Ovary (tissue), 9 donors: ENCODE results near the gene SERPINF2. TPM values are rescaled to one million over a fixed set of nuclear protein-coding genes. Genes with fewer than 3 reads are reported as not detected.
A peak's percentile ranks its signal among the peaks of the same experiment; 100 is the strongest.

ENCODE experiments used
- DNase-seq, 5 donors: peaks; one replicate each; pipeline ENCODE4 v3.0.0-alpha.2; 2019 to 2020
- H3K27ac ChIP-seq, 2 donors: fragments of 200-600 bp; one replicate each; pipeline versions ENCODE4 v1.5.1 to v1.8.0; 2019 to 2022
- H3K27me3 ChIP-seq: fragments of 200-600 bp; one replicate; pipeline ENCODE4 v1.8.0; 2022
- H3K36me3 ChIP-seq: fragments of 200-600 bp; sonication (generic); one replicate; pipeline ENCODE4 v1.5.1; 2019
- H3K4me1 ChIP-seq: one replicate; pipeline ENCODE4 v1.8.1; 2013; ENCODE audit warnings: mild to moderate bottlenecking, moderate library complexity; ENCODE audit not compliant: insufficient read depth
- H3K4me3 ChIP-seq: fragments of 200-600 bp; sonication (generic); one replicate; pipeline ENCODE4 v1.5.1; 2017
- H3K9me3 ChIP-seq, 2 donors: fragments of 200-600 bp in 1 of 2; sonication (generic) in 1 of 2; one replicate each; pipeline versions ENCODE4 v1.5.1 to v1.8.1; 2013 to 2019; ENCODE audit warnings: mild to moderate bottlenecking in 1 of 2, moderate library complexity in 1 of 2
- EP300 ChIP-seq: sonication (generic); formaldehyde crosslinking; IDR thresholded peaks from one replicate; pipeline ENCODE4 v1.6.1; 2017; ENCODE audit warnings: antibody characterized with exemption
- POLR2A ChIP-seq: fragments of 450-650 bp; IDR thresholded peaks from one replicate; pipeline ENCODE4 v1.6.1; 2017; ENCODE audit warnings: antibody characterized with exemption, mild to moderate bottlenecking, moderate library complexity
- WGBS, 3 donors: extraction: QIAGEN DNeasy Blood & Tissue Kit in 1 of 3; methylation state at CpG; one replicate each; pipeline versions ENCODE4 v1.1.5 to v1.1.7; 2013 to 2017; 5-methylcytosine and 5-hydroxymethylcytosine counted together
- intact Hi-C, 4 donors: fragments of 100-400 bp; cut with DNase I; formaldehyde crosslinking; loops; one replicate each; pipeline versions ENCODE4 v1.11.0 to v1.15.1; 2022 to 2023
- polyA plus RNA-seq, 2 donors: library from polyadenylated mRNA; stranded (reverse); fragments of 200-250 nt in 1 of 2; fragments of 350-450 nt in 1 of 2; fragmentation: Illumina TruSeq in 1 of 2; extraction: RNeasy Lipid Tissue Mini Kit (QIAGEN cat#74804) in 1 of 2; gene quantifications; one replicate each; pipeline ENCODE4 v1.2.3, GENCODE V29; 2013 to 2014
- total RNA-seq, 7 donors: library from RNA; depleted of rRNA in 2 of 7; stranded (reverse); fragments of >200 nt in 2 of 7; fragmentation: NEBNext Ultra II Directional in 3 of 7; extraction: Animal tissue kit (Norgen Biotek cat#: 25700) in 3 of 7; gene quantifications; one replicate each; pipeline versions ENCODE4 v1.1.0 to v1.2.4, GENCODE V29; 2016 to 2023
- TF ChIP-seq, protein P1 (sequence below), 3 donors: fragments of 450-650 bp in 2 of 3; fragments of 200-600 bp in 1 of 3; IDR thresholded peaks; one replicate each; pipeline versions ENCODE4 v1.5.1 to v1.8.0; 2016 to 2022; ENCODE audit warnings: antibody characterized with exemption in 3 of 3, mild to moderate bottlenecking in 1 of 3
- donor health status: DM: no; HTN: no; CAD: no; lungs with moderate emphysema.
- donor health status: DM: no; HTN: no; CAD: no.
- donor health status: Bipolar disorder and iron deficiency.
- donor health status: DM: yes; HTN: yes; CAD: no.
- donor health status: DM: no; HTN: no; CAD: no.
- donor health status: DM: yes; HTN: yes; CAD: no.

Gene SERPINF2
- total and polyA plus RNA-seq, 9 donors: 1.7 to 45.2 (median 4.5) TPM

DNA sequence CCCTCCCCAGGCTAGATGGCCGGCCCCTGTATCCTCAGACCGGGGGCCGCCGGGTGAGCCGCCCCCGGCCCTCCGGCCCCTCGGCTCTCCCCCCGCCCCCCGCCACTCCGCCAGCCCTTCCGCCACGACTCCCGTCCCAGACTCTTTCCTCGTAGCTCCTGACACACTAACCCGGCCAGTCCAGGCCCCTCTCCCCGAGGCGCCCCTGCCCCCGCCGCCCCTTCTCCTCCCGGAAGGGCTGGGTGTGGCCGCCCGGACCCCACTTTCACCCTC, 26.9 kb upstream of the SERPINF2 start:
- H3K36me3 ChIP-seq: no peaks in the 10 kb centered on the region
- H3K27ac ChIP-seq: peak overlapping the region; percentile 95 to 98
- DNase-seq: no peak
- H3K9me3 ChIP-seq: no peaks in the 10 kb centered on the region
- intact Hi-C loops: loop anchor here in 3 of 4 donors (2.0 to 10.0 kb wide), 3 partner anchors 67 to 149 kb away; no protein-coding TSS in a partner anchor
- TF ChIP-seq, protein P1, sequence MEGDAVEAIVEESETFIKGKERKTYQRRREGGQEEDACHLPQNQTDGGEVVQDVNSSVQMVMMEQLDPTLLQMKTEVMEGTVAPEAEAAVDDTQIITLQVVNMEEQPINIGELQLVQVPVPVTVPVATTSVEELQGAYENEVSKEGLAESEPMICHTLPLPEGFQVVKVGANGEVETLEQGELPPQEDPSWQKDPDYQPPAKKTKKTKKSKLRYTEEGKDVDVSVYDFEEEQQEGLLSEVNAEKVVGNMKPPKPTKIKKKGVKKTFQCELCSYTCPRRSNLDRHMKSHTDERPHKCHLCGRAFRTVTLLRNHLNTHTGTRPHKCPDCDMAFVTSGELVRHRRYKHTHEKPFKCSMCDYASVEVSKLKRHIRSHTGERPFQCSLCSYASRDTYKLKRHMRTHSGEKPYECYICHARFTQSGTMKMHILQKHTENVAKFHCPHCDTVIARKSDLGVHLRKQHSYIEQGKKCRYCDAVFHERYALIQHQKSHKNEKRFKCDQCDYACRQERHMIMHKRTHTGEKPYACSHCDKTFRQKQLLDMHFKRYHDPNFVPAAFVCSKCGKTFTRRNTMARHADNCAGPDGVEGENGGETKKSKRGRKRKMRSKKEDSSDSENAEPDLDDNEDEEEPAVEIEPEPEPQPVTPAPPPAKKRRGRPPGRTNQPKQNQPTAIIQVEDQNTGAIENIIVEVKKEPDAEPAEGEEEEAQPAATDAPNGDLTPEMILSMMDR (IDR thresholded peaks at IDR 0.05): no peak
- TF ChIP-seq EP300 (no peak), POLR2A (no peak)
- 0 to 1% methylated on average over 17 to 23 of the region's 23 CpGs; no CpG with 5 or more reads in 1 of the 3 donors for WGBS, 3 donors
- H3K4me1 ChIP-seq: peaks cover 18% of the 10 kb centered on the region
- H3K27me3 ChIP-seq: no peaks in the 10 kb centered on the region
- H3K4me3 ChIP-seq: peak overlapping the region; percentile 73

DNA sequence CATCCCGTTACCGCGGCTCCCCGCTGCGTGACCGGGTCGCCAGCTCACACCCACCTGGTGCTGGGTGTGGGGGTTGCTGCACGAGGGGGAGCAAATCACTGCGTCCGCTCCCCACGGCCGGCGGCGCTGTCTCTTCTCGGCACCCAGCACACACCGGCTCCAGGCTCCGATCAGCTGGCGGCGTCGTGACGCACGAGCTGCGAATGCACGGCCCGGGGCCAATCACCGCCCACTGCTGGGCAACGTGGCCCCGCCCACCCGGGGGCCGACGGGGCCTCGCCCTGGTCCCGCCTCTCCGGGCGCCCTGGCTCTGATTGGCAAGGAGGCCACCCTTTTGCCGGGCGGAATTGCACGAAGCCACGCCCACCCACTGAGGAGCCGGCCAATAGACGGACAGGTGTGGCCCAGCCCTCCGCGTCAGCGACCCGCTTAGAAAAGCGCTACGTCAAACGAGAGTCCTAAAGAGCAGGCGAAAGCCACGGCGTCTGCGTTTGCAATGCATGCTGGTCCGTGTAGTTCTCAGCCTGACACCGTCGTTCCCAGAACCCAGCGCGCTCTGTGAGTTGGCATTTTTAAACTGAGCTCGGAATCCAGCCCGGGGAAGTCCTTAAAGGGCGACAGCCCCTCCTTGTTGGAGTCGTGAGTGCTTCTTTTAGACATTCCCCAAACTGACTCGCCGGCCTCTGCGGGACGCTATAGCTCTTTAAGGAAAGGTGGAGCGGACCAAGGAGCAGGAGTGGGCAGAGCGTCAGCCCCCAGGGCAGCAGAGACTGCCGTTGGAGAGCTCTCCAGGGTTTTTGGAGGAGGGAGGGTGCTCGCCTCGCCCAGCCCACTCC, 26.4 kb upstream of the SERPINF2 start:
- H3K27ac ChIP-seq: peak overlapping the region; percentile 96 to 100
- H3K4me1 ChIP-seq: peaks cover 18% of the 10 kb centered on the region
- intact Hi-C loops: loop anchor here in 2 of 4 donors (10.0 kb wide), 2 partner anchors 141 to 149 kb away; no protein-coding TSS in a partner anchor
- 0 to 1% (median 1%) methylated on average over 62 to 70 of the region's 70 CpGs for WGBS, 3 donors
- DNase-seq: peak; percentile 100
- peak; percentile 65 for TF ChIP-seq EP300
- peak; percentile 100 for TF ChIP-seq POLR2A
- TF ChIP-seq, protein P1 (IDR thresholded peaks at IDR 0.05): peak in 1 of 3 donors; percentile 19
- no peaks in the 10 kb centered on the region for H3K27me3 ChIP-seq
- no peaks in the 10 kb centered on the region for H3K36me3 ChIP-seq
- no peaks in the 10 kb centered on the region for H3K9me3 ChIP-seq
- peak overlapping the region; percentile 73 for H3K4me3 ChIP-seq

DNA sequence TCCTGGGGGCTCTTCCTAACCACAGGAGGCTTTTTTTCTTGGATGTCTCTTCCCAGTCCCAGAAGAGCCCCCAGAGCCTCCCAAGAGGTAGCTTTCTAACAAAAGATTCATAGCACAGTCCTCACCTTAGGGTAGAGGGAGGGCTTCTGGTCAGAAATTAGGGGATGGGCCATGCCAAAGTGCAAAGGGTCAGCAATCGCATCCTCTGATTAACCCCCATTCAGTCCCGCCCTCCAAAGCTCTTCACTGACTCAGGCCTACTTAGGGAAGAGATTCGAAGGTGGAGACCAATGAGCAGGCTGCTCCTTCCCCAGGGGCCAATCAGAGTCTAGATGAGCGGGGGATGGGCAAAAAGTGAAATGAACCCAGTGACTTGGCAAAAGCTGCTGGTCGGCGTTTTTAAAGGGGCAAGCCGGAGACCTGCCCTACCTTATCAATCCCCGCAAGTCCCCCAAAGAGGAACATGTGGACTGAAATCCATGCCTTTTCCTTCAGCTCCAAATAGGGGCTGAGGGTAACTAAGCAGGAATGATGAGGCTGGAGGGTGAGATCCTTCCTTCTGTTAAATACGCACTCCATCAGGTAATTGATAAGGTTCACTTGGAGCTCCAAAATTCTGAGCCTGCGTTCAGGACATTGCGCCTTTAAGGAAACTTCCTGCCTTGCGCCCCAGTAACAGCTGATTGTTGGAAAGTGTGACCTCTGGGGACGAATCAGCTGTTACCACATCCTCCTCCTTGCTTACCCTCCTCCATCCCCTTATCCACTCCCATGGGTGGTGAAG, 25.6 kb upstream of the SERPINF2 start:
- H3K4me3 ChIP-seq: peak overlapping the region; percentile 55
- no peaks in the 10 kb centered on the region for H3K9me3 ChIP-seq
- peaks cover 18% of the 10 kb centered on the region for H3K4me1 ChIP-seq
- no peaks in the 10 kb centered on the region for H3K36me3 ChIP-seq
- H3K27me3 ChIP-seq: no peaks in the 10 kb centered on the region
- H3K27ac ChIP-seq: peak overlapping the region; percentile 96 to 100
- TF ChIP-seq POLR2A: peak; percentile 72
- TF ChIP-seq EP300: peak; percentile 53
- TF ChIP-seq, protein P1 (IDR thresholded peaks at IDR 0.05): peak in 1 of 3 donors; percentile 32
- intact Hi-C loops: loop anchor here in 2 of 4 donors (10.0 kb wide), 2 partner anchors 142 to 148 kb away; no protein-coding TSS in a partner anchor
- DNase-seq: peak; percentile 88 to 95 (median 90)
- WGBS, 3 donors: 0% methylated on average over 13 of the region's 13 CpGs

DNA sequence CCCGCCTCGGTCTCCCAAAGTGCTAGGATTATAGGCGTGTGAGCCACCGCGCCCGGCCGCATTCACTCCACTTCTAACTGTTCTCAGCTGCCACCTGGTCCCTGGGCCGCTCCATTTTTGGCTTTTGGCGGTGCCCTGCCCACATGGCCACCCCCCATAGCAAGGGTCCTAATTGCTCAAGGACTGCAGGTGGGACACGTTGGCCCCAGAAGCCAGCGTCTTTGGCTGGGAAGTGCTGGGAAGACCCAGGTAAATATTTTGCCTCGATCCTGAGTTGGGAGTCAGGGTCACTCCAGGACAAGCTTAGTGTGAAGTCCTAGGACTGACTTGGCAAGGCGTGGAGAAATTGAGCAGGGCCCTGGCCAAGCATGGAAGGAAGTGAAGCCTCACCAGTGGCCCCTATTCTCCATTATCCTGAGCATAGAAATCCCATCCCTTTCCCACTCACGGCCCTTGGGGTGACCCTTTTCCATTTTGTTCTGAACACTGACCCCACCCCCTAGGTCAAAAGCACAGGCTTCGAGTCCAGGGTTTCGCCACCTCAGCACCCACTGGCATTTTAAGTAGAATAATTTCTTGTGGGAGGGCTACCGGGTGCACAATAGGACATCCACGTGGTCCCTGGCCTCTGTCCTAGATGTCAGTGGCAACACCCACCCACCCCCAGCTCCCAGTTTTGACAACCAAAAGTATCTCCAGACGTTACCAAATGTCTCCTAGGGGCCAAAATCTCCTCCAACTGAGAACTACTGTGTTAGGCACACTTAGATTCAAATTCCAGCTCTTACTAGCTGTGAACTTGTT, 24.1 kb upstream of the SERPINF2 start:
- peaks cover 18% of the 10 kb centered on the region for H3K4me1 ChIP-seq
- H3K27me3 ChIP-seq: no peaks in the 10 kb centered on the region
- H3K36me3 ChIP-seq: no peaks in the 10 kb centered on the region
- DNase-seq: peak in 4 of 5 donors; percentile 43 to 59 (median 58)
- TF ChIP-seq EP300 (no peak), POLR2A (no peak)
- TF ChIP-seq, protein P1 (IDR thresholded peaks at IDR 0.05): no peak
- H3K4me3 ChIP-seq: no peak overlapping the region
- peak overlapping the region in 1 of 2 donors; percentile 100 for H3K27ac ChIP-seq
- intact Hi-C loops: loop anchor here in 2 of 4 donors (10.0 kb wide), 2 partner anchors 144 to 146 kb away; no protein-coding TSS in a partner anchor
- no peaks in the 10 kb centered on the region for H3K9me3 ChIP-seq
- WGBS, 3 donors: 68 to 79% (median 76%) methylated on average over 19 of the region's 19 CpGs
